HG02798 (cell line): ENCODE results near the gene GNL1.

Experiments used
- ATAC-seq: cut with Tn5 transposase; IDR thresholded peaks from one replicate; pipeline ENCODE4 v1.9.1; 2021; ENCODE audit warnings: mild to moderate bottlenecking; ENCODE audit not compliant: unreplicated experiment, poor library complexity

Gene GNL1

DNA sequence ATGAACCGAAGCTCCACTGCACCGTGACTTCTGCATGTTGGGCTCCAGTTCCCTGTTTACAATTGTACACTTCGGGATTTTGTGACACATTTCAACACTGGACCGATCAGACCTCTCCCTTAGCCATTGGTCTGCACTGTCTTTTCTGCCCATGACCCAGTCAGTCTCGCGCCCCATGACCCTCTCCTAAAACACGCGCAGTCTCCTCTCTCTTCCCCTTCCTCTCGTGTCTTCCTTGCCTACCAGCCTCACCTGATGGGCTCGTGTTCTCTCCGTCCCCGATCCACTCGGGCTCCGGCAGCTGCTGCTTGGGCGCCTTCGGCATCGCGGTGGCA is 14.4 kb upstream of the GNL1 start:
- peak; percentile 8 for ATAC-seq

DNA sequence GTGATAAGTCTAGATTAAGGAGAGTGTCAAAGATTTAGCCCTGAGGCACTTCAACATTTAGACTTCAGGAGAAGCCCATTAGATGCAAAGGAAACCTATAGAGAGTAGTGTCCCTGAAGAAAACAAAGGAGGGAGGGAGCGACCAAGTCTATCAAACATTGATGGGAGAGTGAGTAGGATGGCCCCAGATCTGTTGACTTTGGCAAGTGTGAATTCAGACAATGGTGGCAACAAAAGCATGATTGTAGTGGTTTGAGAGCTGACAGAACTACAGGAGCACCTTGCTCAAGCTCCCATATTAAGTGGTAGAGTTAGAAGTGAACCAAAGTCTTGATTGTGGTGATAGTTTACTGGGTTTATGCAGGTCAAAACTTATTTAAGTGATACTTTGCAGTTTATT is 14.0 kb upstream of the GNL1 start:
- ATAC-seq: no peak

DNA sequence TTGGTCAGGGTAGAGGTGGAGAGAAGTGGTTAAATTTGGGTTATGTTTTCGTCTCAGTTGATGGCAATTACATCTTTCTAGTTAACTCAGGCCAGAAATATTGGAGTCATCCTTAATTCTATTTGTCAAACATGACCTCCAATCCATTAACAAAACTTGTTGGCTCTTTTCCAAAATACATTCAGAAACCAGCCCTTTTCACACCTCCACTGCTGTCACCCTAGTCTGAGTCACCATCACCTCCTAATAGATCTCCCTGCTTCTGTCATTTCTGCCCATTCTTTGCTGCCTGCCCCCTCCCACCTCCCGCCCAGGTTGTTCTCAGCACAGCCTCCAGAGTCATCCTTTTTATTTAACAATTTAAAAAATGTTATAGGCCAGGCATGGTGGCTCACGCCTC is 12.0 kb upstream of the GNL1 start:
- no peak for ATAC-seq

DNA sequence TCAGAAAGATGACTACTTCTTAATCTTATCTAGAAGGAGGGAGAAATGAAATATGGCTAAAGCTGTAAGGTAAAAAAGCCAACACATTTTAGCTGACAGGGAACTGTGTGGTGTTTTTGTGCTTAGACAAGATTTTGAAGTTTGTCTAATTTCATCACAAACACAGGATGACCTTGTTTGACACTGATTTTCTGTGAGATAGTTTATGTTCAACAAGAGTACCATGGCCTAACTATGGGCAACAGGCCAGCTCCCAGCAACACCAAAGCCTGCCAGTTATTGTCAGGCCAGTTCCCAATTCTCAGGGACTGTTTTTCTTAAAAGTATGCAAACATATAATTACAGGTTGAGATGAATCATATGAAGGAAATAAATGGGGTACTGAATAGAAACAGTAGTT is 9.5 kb upstream of the GNL1 start:
- no peak for ATAC-seq

DNA sequence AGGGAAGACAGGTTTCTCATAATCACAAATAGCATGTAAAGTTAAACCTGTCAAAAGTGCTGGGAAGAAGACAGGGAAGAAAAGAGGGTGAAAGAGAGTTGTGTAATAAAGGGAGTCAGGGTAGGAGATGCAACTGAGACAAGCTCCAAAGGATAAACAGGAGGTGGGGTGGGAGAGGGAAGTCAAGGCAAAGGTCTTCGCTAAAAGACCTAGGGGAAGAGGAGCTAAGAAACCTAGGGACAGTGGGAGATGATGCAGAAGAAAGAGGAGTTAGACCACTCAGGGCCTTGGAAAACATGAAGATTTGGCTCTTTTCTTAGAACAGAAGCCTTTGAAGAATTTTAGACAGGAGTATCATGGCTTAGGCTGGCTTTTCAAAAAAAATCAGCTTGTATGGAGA is 7.8 kb upstream of the GNL1 start:
- no peak for ATAC-seq

DNA sequence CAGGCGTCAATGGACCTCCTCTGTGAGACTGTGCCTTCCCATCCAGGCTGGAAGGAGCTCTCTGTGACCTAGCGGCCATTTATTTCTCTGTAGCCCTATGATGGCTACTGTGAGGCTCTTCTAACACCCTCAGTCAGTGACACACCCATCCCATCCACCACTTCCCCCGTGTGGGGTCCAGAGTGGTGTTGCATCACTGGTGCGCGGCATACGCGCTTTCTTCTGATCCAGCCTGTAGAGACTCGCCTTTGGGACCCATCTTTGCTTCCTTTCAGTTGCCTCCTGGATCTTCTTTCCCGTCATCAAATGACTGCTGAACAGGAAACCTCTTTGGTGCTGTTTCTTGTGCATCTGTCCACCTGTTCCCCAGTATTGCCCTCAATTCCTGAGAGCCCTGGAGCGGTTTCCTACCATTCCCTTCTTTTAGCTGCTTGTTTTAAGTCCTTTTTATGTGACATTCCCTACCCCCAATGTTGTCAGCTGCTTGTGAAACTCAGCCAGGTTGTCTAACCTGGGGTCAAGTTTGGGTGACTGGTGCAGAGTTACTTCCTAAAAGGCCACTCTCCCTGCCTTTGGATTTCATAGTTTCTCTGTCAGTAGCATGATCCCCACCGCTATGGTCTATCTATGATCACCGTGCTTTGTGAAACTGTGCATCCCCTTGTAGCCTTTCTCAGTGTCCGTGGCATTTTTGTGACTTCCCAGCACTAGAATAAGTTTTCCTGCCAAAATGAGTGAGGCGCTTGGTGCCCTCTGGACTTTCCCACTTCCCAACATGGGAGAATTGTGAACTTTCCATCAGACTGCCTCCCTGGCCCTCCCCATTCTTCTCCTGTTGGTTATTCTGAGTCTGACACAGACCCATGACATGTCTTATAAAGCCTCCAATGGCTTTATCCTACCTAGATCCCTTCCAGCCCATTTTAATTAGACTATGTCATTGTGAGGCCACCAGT is 6.5 kb upstream of the GNL1 start:
- no peak for ATAC-seq

DNA sequence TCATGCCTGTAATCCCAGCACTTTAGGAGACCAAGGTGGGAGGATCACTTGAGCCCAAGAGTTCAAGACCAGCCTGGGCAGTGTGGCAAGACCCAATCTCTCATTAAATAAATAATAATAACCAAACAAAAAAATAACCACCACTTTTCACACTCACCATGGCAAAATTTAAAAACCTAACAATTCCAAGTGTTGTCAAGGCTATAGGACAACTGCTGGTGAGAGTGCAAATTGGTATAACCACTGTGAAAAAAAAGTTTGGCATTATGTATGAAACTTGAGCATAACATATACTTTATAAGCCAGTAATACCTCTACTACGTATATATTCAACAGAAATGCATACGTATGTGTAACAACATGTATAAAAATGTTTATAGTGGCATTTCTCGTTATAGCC is 4.6 kb upstream of the GNL1 start:
- no peak for ATAC-seq

DNA sequence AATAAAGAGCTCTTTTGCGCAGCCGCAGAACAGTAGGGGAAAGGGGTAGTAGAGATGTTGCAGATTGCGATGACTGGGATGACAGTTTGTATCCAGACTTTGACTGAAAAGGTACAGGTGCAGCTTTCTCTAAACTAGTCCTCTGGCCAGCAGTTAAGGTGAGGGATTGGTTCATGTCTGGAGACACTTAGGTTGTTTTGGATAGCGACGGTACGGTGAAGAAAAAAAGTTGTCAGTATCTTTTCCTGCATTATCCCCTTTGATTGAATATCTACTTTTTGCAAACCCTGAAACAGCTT is 1.3 kb upstream of the GNL1 start:
- no peak for ATAC-seq

DNA sequence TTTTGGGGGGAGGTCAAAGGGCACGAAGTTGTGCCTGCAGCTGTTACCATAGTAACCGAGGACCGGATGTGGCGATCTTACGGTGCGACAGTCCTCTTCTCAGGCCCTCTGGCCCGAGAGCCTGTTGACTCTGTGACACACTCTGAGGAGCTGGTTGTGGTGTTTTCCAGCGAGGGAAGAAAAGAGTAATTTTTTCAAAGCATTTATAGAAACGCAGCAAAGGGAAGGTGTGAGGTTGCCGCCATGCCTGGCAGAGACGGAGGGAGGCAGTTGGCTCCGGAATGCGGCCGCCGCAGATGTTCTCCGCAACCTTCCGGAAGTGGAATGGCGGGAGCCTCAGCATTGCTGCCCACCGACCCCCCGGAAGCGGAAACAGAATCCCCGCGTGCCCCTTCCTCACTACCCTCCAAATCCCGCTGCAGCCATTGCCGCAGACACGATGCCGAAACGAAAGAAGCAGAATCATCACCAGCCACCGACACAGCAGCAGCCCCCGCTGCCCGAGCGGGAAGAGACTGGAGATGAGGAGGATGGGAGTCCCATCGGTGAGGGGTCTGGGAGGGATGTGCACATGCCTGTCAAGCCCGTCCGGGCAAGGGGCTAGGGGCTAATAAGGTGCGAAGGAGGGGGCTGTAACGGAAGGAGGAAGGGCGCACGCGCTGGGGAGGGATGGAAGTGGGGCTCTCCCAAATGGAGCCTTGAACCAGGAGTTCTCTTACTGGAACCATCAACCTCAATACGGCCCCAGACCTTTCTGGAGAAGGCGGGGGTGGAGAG is 805 bp upstream of the GNL1 start, which contains the start of gene PRR3:
PRR3 (plus strand) TSS at position 390 of the 777 bp plus-strand sequence; CDS start at position 440, 50 bp downstream.
- peak; percentile 60 for ATAC-seq

DNA sequence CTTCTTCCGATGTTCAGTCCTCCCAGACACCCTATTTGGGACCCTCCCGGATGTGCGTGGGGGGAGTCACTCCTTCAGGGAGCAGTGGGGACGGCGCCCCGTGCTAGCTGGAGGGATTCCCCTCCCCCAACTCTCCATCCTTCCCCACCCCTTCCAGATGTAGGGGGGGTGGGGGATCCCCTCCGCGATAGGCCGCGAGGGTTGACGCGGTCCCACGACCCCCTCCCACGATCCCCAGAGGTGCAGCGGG is 548 bp downstream of the GNL1 start:
- ATAC-seq: no peak

DNA sequence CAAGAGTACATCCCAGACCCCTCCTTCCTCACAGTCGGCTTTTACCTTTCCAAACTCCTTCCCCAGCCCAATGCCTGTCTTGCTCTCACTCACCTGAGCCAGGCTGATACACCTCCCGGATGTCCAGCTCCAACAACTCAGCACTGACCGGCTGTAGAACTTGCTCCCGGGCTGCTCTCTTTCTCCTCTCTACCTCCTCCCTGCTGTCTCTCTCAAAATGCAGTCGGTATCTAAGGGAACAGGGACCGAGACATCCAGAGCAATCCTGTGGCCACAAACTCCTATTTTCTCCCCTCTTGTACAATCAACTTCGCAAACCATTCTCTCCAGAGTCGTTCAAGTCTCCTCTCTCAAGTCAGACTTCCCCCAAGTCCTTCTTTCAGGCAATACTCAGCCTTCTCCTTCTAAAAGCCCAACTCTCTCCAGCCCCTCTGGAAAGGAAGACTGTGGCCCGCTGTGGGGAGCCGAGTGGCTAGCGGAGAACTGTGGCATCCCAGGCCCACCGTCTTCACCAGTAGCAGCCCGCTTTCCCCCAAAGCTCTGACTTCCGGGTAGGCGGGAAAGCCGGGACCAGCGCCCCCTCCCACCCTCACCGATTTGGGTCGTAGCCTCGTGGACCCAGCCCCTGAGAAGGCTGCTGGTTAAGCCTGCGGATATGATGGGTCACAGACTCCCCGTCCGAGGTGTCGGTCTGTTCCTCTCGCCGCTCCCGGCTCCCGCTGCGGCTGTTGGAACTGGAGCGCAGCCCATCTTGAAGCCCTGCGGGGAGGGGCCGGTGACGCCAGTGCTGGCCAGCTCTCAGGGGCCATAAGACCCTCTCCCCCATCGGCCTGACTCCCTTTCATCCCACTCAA is 1.1 kb downstream of the GNL1 start:
- ATAC-seq: no peak

DNA sequence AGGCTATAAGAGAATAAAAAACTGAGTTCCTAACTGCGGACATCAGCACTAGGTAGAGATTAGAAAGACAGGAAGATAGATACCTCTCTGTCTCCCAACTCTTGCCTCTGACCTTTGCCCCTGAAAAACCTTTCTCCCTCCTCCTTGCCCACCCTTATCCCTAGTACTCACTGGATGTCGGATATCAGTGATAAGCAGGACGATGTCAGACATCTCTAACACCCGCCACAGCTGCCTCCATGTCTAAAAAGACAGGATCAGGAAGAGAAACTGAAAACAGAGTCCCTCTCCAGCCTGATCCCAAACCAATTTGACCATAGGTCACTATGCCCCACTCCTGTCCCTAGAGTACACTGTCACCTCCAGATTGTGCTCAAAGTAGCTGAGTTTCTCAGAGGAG is 1.9 kb downstream of the GNL1 start:
- ATAC-seq: no peak

DNA sequence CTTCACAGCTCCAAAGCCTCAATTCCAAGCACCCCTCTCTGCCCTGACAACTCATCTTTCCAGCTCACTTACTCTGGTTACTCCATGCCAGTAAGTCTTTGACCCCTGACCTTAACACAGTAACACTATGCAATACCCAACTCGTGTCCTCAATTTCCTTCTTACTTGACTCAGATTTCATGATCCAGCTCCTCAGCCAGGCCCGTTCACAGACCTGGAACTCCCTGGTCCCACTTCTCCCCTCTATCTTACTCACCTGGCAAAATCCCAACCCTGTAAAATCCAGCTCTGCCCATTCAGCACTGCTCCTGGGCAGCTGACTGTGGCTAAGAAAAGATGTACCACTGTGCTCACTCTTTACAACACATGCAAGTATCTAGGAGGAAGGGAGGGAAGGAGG is 7.9 kb downstream of the GNL1 start:
- ATAC-seq: no peak

DNA sequence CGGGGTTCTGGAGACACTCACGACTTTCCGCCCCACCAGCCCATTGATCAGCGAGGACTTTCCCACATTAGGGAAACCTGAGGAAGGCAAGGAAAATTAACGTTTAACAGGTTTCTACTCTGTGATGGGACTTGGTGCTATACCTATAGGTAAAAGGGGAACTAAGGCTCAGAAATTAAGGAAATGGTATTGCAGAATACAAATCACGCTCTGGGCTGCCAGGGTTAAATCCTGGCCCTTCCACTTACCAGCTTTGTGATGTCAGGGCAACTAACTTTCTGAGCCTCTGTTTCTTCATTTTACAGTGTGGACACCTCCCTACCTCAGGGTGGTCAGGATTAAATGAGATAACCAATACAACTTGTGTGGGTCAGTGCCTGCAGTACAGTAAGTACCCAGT is 8.8 kb downstream of the GNL1 start:
- ATAC-seq: no peak

DNA sequence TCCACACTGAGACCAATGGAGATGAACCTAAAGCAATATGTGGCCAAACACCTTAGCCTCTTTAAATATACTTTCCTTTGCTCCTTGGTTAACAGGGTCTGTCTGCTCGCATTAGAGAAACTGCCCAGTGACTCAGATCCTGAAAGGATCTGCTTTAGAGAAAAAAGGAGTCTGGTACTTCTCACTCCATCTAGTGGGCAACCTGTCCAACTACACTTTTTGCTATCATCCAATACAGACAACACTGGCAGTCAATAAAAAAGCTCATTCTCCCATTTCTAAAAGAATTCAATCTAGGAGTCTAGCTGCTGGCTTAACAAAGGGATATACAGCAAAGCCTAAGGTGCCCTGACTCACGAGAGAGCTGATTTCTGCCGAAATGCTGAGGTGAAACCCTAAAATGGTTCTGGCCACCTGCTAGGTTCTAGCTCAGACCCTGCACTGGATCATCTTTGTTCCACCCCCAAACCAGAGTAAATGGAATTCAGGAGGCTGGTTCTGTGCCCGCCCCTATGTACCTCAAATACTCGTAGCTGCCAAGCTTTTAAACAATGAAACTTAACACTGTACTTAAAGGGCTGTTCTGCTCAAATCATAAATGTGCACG is 11.5 kb downstream of the GNL1 start:
- ATAC-seq: no peak

DNA sequence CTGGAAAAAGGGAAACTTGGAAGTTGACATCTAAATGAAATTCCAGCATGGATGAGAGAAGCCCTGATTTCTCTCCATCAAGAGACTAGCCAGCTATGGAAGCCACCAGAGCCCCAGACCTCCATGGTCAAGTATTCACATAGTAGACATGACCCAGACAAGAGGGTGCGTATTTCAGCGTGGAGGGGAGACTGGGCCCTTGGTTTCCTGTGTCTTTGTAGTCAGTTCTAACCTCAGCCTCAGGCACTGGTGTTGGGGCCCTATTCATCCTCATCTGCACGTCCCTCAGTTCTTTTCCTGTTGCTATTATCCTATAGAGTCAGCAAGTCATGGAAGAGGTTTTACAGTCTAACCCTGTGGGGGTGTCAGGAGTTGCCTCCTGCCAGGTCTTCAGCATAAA is 12.5 kb downstream of the GNL1 start:
- no peak for ATAC-seq

DNA sequence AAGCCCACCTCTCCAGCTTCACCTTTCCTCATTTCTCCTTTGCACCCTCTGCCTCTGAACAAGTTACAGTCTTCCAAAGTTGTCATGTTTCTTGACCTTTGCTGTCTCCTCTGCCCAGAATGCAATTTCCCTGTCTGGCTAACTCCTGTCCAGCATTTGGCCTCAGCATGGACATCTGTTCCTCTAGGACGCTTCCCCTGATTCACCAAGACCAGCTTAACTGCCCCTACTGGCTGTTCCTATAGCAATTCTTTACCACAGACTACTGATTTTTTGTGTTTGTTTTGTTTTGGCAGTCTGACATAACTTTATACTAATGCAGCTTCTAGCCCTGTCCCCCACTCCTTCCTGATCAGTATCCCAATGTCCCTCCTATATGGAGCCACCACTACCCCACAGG is 13.4 kb downstream of the GNL1 start:
- no peak for ATAC-seq

DNA sequence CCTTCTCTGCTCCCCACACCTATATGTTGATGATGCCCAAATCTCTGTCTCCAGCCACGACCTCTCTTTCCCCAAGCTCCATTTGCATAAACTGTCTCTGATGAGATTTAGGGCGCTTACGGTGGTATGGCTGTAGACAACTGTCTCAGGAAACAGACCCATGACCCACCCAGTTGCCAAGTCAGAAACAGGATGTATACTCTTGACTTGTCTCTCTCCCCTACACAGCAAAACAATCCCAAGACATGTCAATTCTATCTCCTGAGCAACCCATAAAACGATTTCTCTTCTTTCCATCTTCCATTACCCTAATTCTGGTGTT is 13.9 kb downstream of the GNL1 start:
- no peak for ATAC-seq

DNA sequence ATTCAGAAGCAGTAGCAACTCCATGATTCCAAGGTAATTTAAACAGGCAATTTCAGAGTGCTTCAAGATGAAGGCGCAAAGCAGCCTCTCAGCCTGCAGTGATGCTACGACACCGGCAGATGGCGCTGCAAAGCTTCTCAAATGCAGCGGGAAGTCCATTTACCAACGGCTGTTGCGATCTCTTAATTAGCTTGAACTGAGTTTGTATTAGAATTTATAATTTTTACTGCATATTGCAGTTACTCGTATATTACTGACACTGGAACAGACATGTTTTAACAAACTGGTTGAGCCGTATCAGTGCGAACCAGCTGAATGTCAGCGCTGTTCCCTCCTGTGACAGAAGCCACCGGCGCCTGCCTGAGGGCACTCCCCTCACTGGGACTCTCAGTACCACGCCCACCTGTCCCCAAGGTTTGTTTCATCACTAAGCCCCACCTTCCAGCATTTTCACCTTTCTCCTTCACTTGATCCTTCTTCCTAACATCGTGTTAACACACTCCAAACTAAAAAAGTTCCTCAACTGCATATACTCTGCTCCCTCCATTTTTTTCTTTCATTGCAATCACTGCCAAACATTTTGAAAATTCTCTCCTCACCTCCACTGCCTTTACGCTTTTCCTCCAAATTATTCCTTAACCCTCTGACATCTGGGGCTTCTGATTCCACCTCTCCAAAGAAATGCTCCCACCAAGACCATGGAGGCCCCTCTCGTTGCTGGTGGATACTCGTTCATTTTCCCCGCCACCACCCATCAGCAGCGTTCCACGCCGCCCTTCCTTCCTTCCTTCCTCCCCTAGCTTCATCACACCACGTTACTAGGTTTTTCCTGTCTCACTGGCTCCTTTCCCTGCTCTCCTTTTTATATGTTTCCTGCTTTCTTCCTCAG is 14.5 kb downstream of the GNL1 start:
- peak; percentile 66 for ATAC-seq

DNA sequence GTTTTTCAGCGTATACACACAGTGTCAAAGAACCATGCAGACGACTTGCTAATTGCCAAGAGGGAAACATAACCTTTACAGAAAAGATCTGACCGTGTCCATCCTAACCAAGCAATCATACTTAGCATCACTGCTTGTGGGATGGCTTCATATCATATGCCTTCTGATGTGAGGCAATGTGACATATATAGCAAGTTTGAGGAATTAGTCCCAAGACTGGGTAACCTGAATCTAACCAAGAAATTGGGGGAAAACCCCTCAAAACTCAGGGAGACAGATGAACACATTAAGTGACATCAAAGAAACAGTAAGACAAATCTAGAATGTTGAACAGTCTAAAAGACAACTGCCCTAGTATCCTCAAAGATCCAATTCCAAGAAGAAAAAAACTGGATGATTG is 18.4 kb downstream of the GNL1 start:
- no peak for ATAC-seq
